ENCODE measurements around the gene ASTN1.
"Not testable (repeated sequence)": the region's sequence is repeated elsewhere in the genome, so short reads cannot be mapped to it uniquely, and the experiment has no call there.

Gene ASTN1

GRCh38 chr1:177103005-177103852 lies 61.3 kb downstream of the ASTN1 start:
- DNase-seq: no peak

- DNase-seq: no peak
Measured at GRCh38 chr1:177092001-177092400, 72.5 kb downstream of the ASTN1 start.

- no peak for DNase-seq
Measured at GRCh38 chr1:177091040-177091439, 73.5 kb downstream of the ASTN1 start.

- DNase-seq: no peak
Measured at GRCh38 chr1:177088966-177089365, 75.5 kb downstream of the ASTN1 start.

GRCh38 chr1:177082855-177083693 lies 81.4 kb downstream of the ASTN1 start:
- no peak for DNase-seq

- DNase-seq: no peak
Measured at GRCh38 chr1:177080564-177080963, 83.9 kb downstream of the ASTN1 start.

- no peak for DNase-seq
Measured at GRCh38 chr1:177077734-177078499, 86.6 kb downstream of the ASTN1 start.

- DNase-seq: no peak
Measured at GRCh38 chr1:177077006-177077405, 87.5 kb downstream of the ASTN1 start.

- not testable (repeated sequence) for DNase-seq
Measured at GRCh38 chr1:177074811-177075210, 89.7 kb downstream of the ASTN1 start.

GRCh38 chr1:177069490-177069889 lies 95.0 kb downstream of the ASTN1 start:
- no peak for DNase-seq

- DNase-seq: no peak
Measured at GRCh38 chr1:177067752-177068410, 96.6 kb downstream of the ASTN1 start.

- no peak for DNase-seq
Measured at GRCh38 chr1:177065430-177065829, 99.1 kb downstream of the ASTN1 start.

GRCh38 chr1:177063648-177064047 lies 100.9 kb downstream of the ASTN1 start:
- DNase-seq: no peak

- DNase-seq: no peak
Measured at GRCh38 chr1:177054542-177054941, 110.0 kb downstream of the ASTN1 start.

- no peak for DNase-seq
Measured at GRCh38 chr1:177053648-177054047, 110.9 kb downstream of the ASTN1 start.

GRCh38 chr1:177048314-177049069 lies 116.0 kb downstream of the ASTN1 start:
- no peak for DNase-seq

GRCh38 chr1:177045151-177045550 lies 119.4 kb downstream of the ASTN1 start:
- no peak for DNase-seq

GRCh38 chr1:177044390-177044789 lies 120.1 kb downstream of the ASTN1 start:
- no peak for DNase-seq

- no peak for DNase-seq
Measured at GRCh38 chr1:177043597-177043996, 120.9 kb downstream of the ASTN1 start.

- DNase-seq: no peak
Measured at GRCh38 chr1:177035586-177035985, 128.9 kb downstream of the ASTN1 start.

- DNase-seq: no peak
Measured at GRCh38 chr1:177033628-177034027, 130.9 kb downstream of the ASTN1 start.

GRCh38 chr1:177032434-177032833 lies 132.1 kb downstream of the ASTN1 start:
- DNase-seq: no peak
